Osteocyte (in vitro differentiated cells): ENCODE results near the gene DCTN4. TPM values are rescaled to one million over a fixed set of nuclear protein-coding genes. Genes with fewer than 3 reads are reported as not detected.

Experiments used
- DNase-seq: peaks from one replicate; pipeline ENCODE4 v3.0.0; 2021; ENCODE audit warnings: mixed read lengths; ENCODE audit not compliant: unreplicated experiment; ENCODE audit errors: extremely low spot score
- H3K27ac Mint-ChIP-seq: one replicate; pipeline ENCODE4 v1.8.0; 2021; ENCODE audit warnings: mild to moderate bottlenecking, mixed read lengths; ENCODE audit not compliant: unreplicated experiment
- H3K27me3 Mint-ChIP-seq: one replicate; pipeline ENCODE4 v1.8.0; 2021; ENCODE audit warnings: mixed read lengths; ENCODE audit not compliant: unreplicated experiment
- H3K36me3 Mint-ChIP-seq: one replicate; pipeline ENCODE4 v1.8.0; 2021; ENCODE audit warnings: mixed read lengths; ENCODE audit not compliant: unreplicated experiment
- H3K4me1 Mint-ChIP-seq: one replicate; pipeline ENCODE4 v1.8.0; 2021; ENCODE audit warnings: mixed read lengths; ENCODE audit not compliant: unreplicated experiment
- H3K4me3 Mint-ChIP-seq: one replicate; pipeline ENCODE4 v1.8.0; 2021; ENCODE audit warnings: mild to moderate bottlenecking, moderate library complexity, mixed read lengths; ENCODE audit not compliant: unreplicated experiment
- H3K9me3 Mint-ChIP-seq: one replicate; pipeline ENCODE4 v1.8.0; 2021; ENCODE audit warnings: mixed read lengths; ENCODE audit not compliant: unreplicated experiment
- CTCF ChIP-seq: fragments of 200-600 bp; sonication (generic); IDR thresholded peaks from 2 replicates; pipeline ENCODE4 v1.5.0; 2021; ENCODE audit warnings: antibody characterized with exemption, mild to moderate bottlenecking, moderate library complexity
- total RNA-seq: library from RNA; stranded (reverse); gene quantifications from 2 replicates; pipeline ENCODE4 v1.2.1, GENCODE V29; 2021

Gene DCTN4
- total RNA-seq, 1 donor from 2014 or later, result 62.0 TPM

GRCh38 chr5:150786876-150787275, 28.1 kb upstream of the DCTN4 start:
- TF ChIP-seq CTCF, result no peak
- no peak for DNase-seq
- no peak overlapping the region for H3K27ac Mint-ChIP-seq
- peaks cover 3% of the 10 kb centered on the region for H3K36me3 Mint-ChIP-seq
- H3K9me3 Mint-ChIP-seq, result no peaks in the 10 kb centered on the region
- H3K4me3 Mint-ChIP-seq, result no peak overlapping the region
- peaks cover 20% of the 10 kb centered on the region for H3K4me1 Mint-ChIP-seq
- no peaks in the 10 kb centered on the region for H3K27me3 Mint-ChIP-seq

GRCh38 chr5:150785950-150786349, 27.1 kb upstream of the DCTN4 start:
- no peak for TF ChIP-seq CTCF
- Mint-ChIP-seq H3K27me3 (no peaks in the 10 kb centered on the region), H3K4me3 (no peak overlapping the region), H3K4me1 (peaks cover 16% of the 10 kb centered on the region), H3K9me3 (no peaks in the 10 kb centered on the region), H3K27ac (no peak overlapping the region), H3K36me3 (peaks cover 3% of the 10 kb centered on the region)
- DNase-seq, result no peak

GRCh38 chr5:150783422-150783928, 24.7 kb upstream of the DCTN4 start:
- TF ChIP-seq CTCF, result no peak
- no peak overlapping the region for H3K27ac Mint-ChIP-seq
- no peak overlapping the region for H3K4me3 Mint-ChIP-seq
- H3K9me3 Mint-ChIP-seq, result no peaks in the 10 kb centered on the region
- H3K36me3 Mint-ChIP-seq, result peaks cover 3% of the 10 kb centered on the region
- DNase-seq, result no peak
- H3K4me1 Mint-ChIP-seq, result peaks cover 7% of the 10 kb centered on the region
- no peaks in the 10 kb centered on the region for H3K27me3 Mint-ChIP-seq

GRCh38 chr5:150782850-150783249, 24.0 kb upstream of the DCTN4 start:
- Mint-ChIP-seq H3K9me3 (no peaks in the 10 kb centered on the region), H3K4me1 (peaks cover 12% of the 10 kb centered on the region), H3K4me3 (no peak overlapping the region), H3K27me3 (no peaks in the 10 kb centered on the region), H3K27ac (no peak overlapping the region), H3K36me3 (peaks cover 3% of the 10 kb centered on the region)
- DNase-seq, result no peak
- no peak for TF ChIP-seq CTCF

- H3K9me3 Mint-ChIP-seq, result no peaks in the 10 kb centered on the region
- H3K36me3 Mint-ChIP-seq, result peaks cover 3% of the 10 kb centered on the region
- peak overlapping the region; percentile 3 for H3K4me3 Mint-ChIP-seq
- H3K4me1 Mint-ChIP-seq, result peaks cover 15% of the 10 kb centered on the region
- no peaks in the 10 kb centered on the region for H3K27me3 Mint-ChIP-seq
- no peak for TF ChIP-seq CTCF
- no peak for DNase-seq
- no peak overlapping the region for H3K27ac Mint-ChIP-seq
Measured at GRCh38 chr5:150781706-150782614, 23.1 kb upstream of the DCTN4 start.
